H9 (cell line): ENCODE measurements around the gene MSH6. TPM values are rescaled to one million over a fixed set of nuclear protein-coding genes. Genes with fewer than 3 reads are reported as not detected.
A peak's percentile ranks its signal among the peaks of the same experiment; 100 is the strongest.

ENCODE experiments used
- DNase-seq: peaks from one replicate; pipeline ENCODE4 v3.0.0-alpha.2; 2017
- H2AFZ ChIP-seq: one replicate; pipeline ENCODE4 v1.6.1; 2013; ENCODE audit warnings: mild to moderate bottlenecking, low read length, control low read depth, moderate library complexity
- H2AK5ac ChIP-seq: 2 replicates; pipeline ENCODE4 v1.6.1; 2013; ENCODE audit warnings: low read length, control low read depth, mixed read lengths; ENCODE audit not compliant: insufficient read length
- H2BK120ac ChIP-seq: one replicate; pipeline ENCODE4 v1.6.1; 2013; ENCODE audit warnings: low read depth, mild to moderate bottlenecking, low read length, control low read depth, inconsistent platforms; ENCODE audit not compliant: poor library complexity, severe bottlenecking
- H2BK12ac ChIP-seq: 2 replicates; pipeline ENCODE4 v1.6.1; 2013; ENCODE audit warnings: low read length, control low read depth, mixed read lengths, low read depth; ENCODE audit not compliant: insufficient read length
- H2BK15ac ChIP-seq: 2 replicates; pipeline ENCODE4 v1.6.1; 2013; ENCODE audit warnings: low read depth, low read length, control low read depth
- H2BK20ac ChIP-seq: one replicate; pipeline ENCODE4 v1.6.1; 2013; ENCODE audit warnings: low read depth, mild to moderate bottlenecking, low read length, control low read depth, inconsistent platforms; ENCODE audit not compliant: poor library complexity, severe bottlenecking
- H2BK5ac ChIP-seq: 2 replicates; pipeline ENCODE4 v1.6.1; 2013; ENCODE audit warnings: low read length, control low read depth, mixed read lengths; ENCODE audit not compliant: insufficient read length
- H3K14ac ChIP-seq: 2 replicates; pipeline ENCODE4 v1.6.1; 2013; ENCODE audit warnings: low read length, control low read depth; ENCODE audit not compliant: insufficient read depth
- H3K18ac ChIP-seq: 2 replicates; pipeline ENCODE4 v1.6.1; 2013; ENCODE audit warnings: low read depth, mild to moderate bottlenecking, mixed read lengths, low read length, control low read depth; ENCODE audit not compliant: insufficient read length
- H3K23ac ChIP-seq: 2 replicates; pipeline ENCODE4 v1.6.1; 2013; ENCODE audit warnings: low read length, control low read depth, mixed read lengths, low read depth; ENCODE audit not compliant: insufficient read length
- H3K23me2 ChIP-seq: 2 replicates; pipeline ENCODE4 v1.6.1; 2013; ENCODE audit warnings: low read depth, mild to moderate bottlenecking, mixed read lengths, low read length, control low read depth; ENCODE audit not compliant: insufficient read length, poor library complexity, severe bottlenecking
- H3K27ac ChIP-seq: 2 replicates; pipeline ENCODE4 v1.5.1; 2013; ENCODE audit warnings: low read length, control low read depth, mixed read lengths, low read depth; ENCODE audit not compliant: insufficient read length
- H3K27me3 ChIP-seq: 2 replicates; pipeline ENCODE4 v1.6.1; 2013; ENCODE audit warnings: low read length, control low read depth, inconsistent platforms; ENCODE audit not compliant: insufficient read depth
- H3K4ac ChIP-seq: 2 replicates; pipeline ENCODE4 v1.6.1; 2013; ENCODE audit warnings: low read depth, mild to moderate bottlenecking, control low read depth, inconsistent platforms, low read length, moderate library complexity
- H3K4me1 ChIP-seq: 2 replicates; pipeline ENCODE4 v1.6.1; 2013; ENCODE audit warnings: low read length, control low read depth, inconsistent platforms; ENCODE audit not compliant: insufficient read depth
- H3K4me2 ChIP-seq: 2 replicates; pipeline ENCODE4 v1.6.1; 2013; ENCODE audit warnings: low read length, control low read depth, mixed read lengths; ENCODE audit not compliant: insufficient read length, insufficient read depth
- H3K56ac ChIP-seq: 2 replicates; pipeline ENCODE4 v1.6.1; 2013; ENCODE audit warnings: low read depth, mild to moderate bottlenecking, mixed read lengths, low read length, control low read depth; ENCODE audit not compliant: insufficient read length
- H3K79me1 ChIP-seq: 2 replicates; pipeline ENCODE4 v1.6.1; 2013; ENCODE audit warnings: low read depth, mild to moderate bottlenecking, moderate library complexity, low read length, control low read depth, inconsistent platforms; ENCODE audit not compliant: insufficient read depth, poor library complexity, severe bottlenecking
- H3K79me2 ChIP-seq: 2 replicates; pipeline ENCODE4 v1.6.1; 2013; ENCODE audit warnings: low read length, control low read depth, inconsistent platforms; ENCODE audit not compliant: insufficient read depth
- H3K9ac ChIP-seq: 2 replicates; pipeline ENCODE4 v1.6.1; 2013; ENCODE audit warnings: low read length, control low read depth, mixed read lengths; ENCODE audit not compliant: insufficient read length; ENCODE audit errors: extremely low read depth
- H3K9me3 ChIP-seq: one replicate; pipeline ENCODE4 v1.6.1; 2013; ENCODE audit warnings: low read depth, low read length, inconsistent platforms; ENCODE audit not compliant: control insufficient read depth
- H3T11ph ChIP-seq: one replicate; pipeline ENCODE4 v1.6.1; 2013; ENCODE audit warnings: mild to moderate bottlenecking, low read length, control low read depth, inconsistent platforms
- H4K20me1 ChIP-seq: one replicate; pipeline ENCODE4 v1.6.1; 2013; ENCODE audit not compliant: control insufficient read depth, insufficient read length, insufficient read depth
- H4K5ac ChIP-seq: 2 replicates; pipeline ENCODE4 v1.6.1; 2013; ENCODE audit warnings: low read depth, mild to moderate bottlenecking, mixed read lengths, low read length, control low read depth; ENCODE audit not compliant: insufficient read length
- H4K8ac ChIP-seq: replicated peaks from 2 replicates; pipeline ENCODE4 v1.6.1; 2013; ENCODE audit warnings: low read length, control low read depth, mixed read lengths, low read depth; ENCODE audit not compliant: insufficient read length
- H4K91ac ChIP-seq: 2 replicates; pipeline ENCODE4 v1.6.1; 2013; ENCODE audit warnings: low read depth, mild to moderate bottlenecking, moderate library complexity, mixed read lengths, low read length, control low read depth; ENCODE audit not compliant: insufficient read length
- H3K27ac Mint-ChIP-seq, 3 experiments: 2 replicates in 2 of 3; 3 replicates in 1 of 3; pipeline ENCODE4 v1.8.0; 2020 to 2021; ENCODE audit warnings: mixed read lengths in 3 of 3, mild to moderate bottlenecking in 1 of 3, moderate library complexity in 1 of 3
- H3K27me3 Mint-ChIP-seq: 2 replicates; pipeline ENCODE4 v1.8.0; 2021; ENCODE audit warnings: low read depth, mild to moderate bottlenecking, moderate library complexity, mixed read lengths
- H3K36me3 Mint-ChIP-seq, 3 experiments: 2 replicates in 2 of 3; 3 replicates in 1 of 3; pipeline ENCODE4 v1.8.0; 2020 to 2021; ENCODE audit warnings: low read depth in 3 of 3, mixed read lengths in 3 of 3; ENCODE audit not compliant: insufficient read depth in 1 of 3
- H3K4me1 Mint-ChIP-seq, 2 experiments: 2 replicates each; pipeline ENCODE4 v1.8.0; 2020; ENCODE audit warnings: mixed read lengths in 2 of 2
- H3K4me3 Mint-ChIP-seq, 2 experiments: 2 replicates in 1 of 2; 3 replicates in 1 of 2; pipeline ENCODE4 v1.8.0; 2020 to 2021; ENCODE audit warnings: mild to moderate bottlenecking in 2 of 2, mixed read lengths in 2 of 2, moderate library complexity in 1 of 2
- H3K9me3 Mint-ChIP-seq, 2 experiments: 2 replicates in 1 of 2; 3 replicates in 1 of 2; pipeline ENCODE4 v1.8.0; 2020; ENCODE audit warnings: mild to moderate bottlenecking in 2 of 2, mixed read lengths in 2 of 2, moderate library complexity in 1 of 2
- CTCF ChIP-seq: fragments of 200-600 bp; sonication (generic); conservative IDR thresholded peaks from 3 replicates; pipeline ENCODE4 v1.8.0; 2021; ENCODE audit warnings: antibody characterized with exemption, mild to moderate bottlenecking
- WGBS: extraction: QIAGEN DNeasy Blood & Tissue Kit; methylation state at CpG from one replicate; pipeline ENCODE4 v1.1.7; 2013; ENCODE audit warnings: missing lambda C conversion rate, low lambda C conversion rate, mixed read lengths; ENCODE audit not compliant: insufficient read length; ENCODE audit errors: extremely low coverage; 5-methylcytosine and 5-hydroxymethylcytosine counted together
- total RNA-seq: library from RNA; stranded (reverse); gene quantifications from 2 replicates; pipeline ENCODE4 v1.2.1, GENCODE V29; 2021

MSH6 gene
- total RNA-seq, 1 experiment from 2014 or later = 303 TPM

GRCh38 chr2:47767880-47768609, 14.9 kb upstream of the MSH6 start:
- Histone ChIP-seq H3K79me2 (no peaks in the 10 kb centered on the region), H2BK20ac (no peak overlapping the region), H2BK15ac (no peak overlapping the region), H4K20me1 (no peaks in the 10 kb centered on the region), H3K18ac (no peak overlapping the region), H3K4me2 (no peak overlapping the region), H4K91ac (no peak overlapping the region), H4K8ac (no peak overlapping the region), H3T11ph (no peak overlapping the region), H3K27me3 (no peaks in the 10 kb centered on the region), H3K14ac (no peak overlapping the region; the same call in 1 of the 2 replicates), H2BK5ac (no peak overlapping the region), H3K23me2 (no peaks in the 10 kb centered on the region), H3K56ac (no peak overlapping the region), H3K9me3 (no peaks in the 10 kb centered on the region), H2BK12ac (no peak overlapping the region), H3K9ac (no peak overlapping the region), H3K79me1 (no peaks in the 10 kb centered on the region), H3K4ac (no peak overlapping the region), H2AFZ (no peak overlapping the region), H3K4me1 (no peaks in the 10 kb centered on the region), H4K5ac (no peak overlapping the region), H2BK120ac (no peak overlapping the region), H2AK5ac (no peak overlapping the region), H3K23ac (no peak overlapping the region), H3K27ac (no peak overlapping the region)
- no CpG with 5 or more reads among the region's 28 CpGs for WGBS
- peaks cover 0 to 10% (median 5%) of the 10 kb centered on the region in 3 experiments; a peak in 4 of 7 replicates for H3K36me3 Mint-ChIP-seq
- peak overlapping the region in 2 of 3 experiments; percentile 32 to 82; a peak in 2 of 7 replicates for H3K27ac Mint-ChIP-seq
- DNase-seq = peak; percentile 90
- H3K4me1 Mint-ChIP-seq = peaks cover 12 to 16% of the 10 kb centered on the region in 2 experiments
- peak; percentile 99 for TF ChIP-seq CTCF
- H3K27me3 Mint-ChIP-seq = no peaks in the 10 kb centered on the region; the same call in 1 of the 2 replicates
- H3K9me3 Mint-ChIP-seq = peaks cover 0 to 6% of the 10 kb centered on the region in 2 experiments; a peak in 2 of 5 replicates
- no peak overlapping the region for H3K4me3 Mint-ChIP-seq
